Activated T-cell treated with anti-CD3 and anti-CD28 coated beads, Interleukin-2, amount 50 U/mL, for 48 hours (primary cell): Measurements from ENCODE around the gene PDE6A.
"Not testable (repeated sequence)": the region's sequence is repeated elsewhere in the genome, so short reads cannot be mapped to it uniquely, and the experiment has no call there.

ENCODE experiments used
- DNase-seq, 2 experiments: peaks; one replicate each; pipeline ENCODE4 v3.0.0-alpha.2; 2020

The PDE6A gene

GRCh38 chr5:149892594-149892993, 52.0 kb downstream of the PDE6A start:
- DNase-seq = no peak

DNA sequence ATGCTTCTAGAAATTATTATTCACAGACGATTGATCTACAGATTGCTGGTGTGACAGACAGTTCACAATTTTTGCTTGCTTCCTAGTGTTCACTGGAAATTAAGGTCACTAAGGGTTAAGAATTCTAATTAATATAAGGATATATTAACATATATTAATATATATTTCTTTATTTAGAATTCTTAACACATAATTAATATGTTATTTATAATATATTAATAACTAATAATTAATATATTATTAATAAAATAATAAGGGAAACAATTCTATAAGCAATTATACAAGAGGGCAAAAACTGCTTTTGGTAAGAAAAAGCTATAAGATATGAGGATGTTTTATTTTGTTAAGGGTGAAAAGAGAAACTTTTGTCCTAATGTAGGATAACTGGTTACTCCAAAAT, 56.3 kb downstream of the PDE6A start:
- DNase-seq = no peak

GRCh38 chr5:149887622-149888183, 56.9 kb downstream of the PDE6A start:
- no peak for DNase-seq

- no peak for DNase-seq
These were observed 57.7 kb downstream of the PDE6A start for GRCh38 chr5:149886692-149887470.

DNA sequence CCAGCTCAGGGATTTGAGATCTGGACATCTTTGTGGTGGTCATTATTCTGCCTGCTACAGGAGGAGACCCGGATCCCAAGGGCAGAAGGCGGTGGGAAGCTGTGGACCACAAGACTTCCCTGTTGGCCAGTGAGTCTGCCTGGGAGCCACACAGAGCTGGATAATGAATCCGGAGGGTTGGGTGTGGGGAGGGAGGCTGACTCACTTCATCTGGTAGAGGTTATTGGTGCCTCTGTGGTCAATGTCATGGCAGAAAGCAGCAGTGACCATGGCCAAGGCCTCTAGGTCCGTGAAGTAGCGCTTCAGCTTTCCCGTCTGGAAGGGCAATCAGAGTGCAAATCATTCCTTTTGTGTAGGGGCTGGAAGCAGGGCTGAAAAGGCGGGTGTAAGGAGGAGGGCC, 58.5 kb downstream of the PDE6A start:
- no peak for DNase-seq

- no peak for DNase-seq
These were observed 59.1 kb downstream of the PDE6A start for GRCh38 chr5:149885513-149885912.

- no peak for DNase-seq
These were observed 61.0 kb downstream of the PDE6A start for GRCh38 chr5:149883550-149883949.

DNA sequence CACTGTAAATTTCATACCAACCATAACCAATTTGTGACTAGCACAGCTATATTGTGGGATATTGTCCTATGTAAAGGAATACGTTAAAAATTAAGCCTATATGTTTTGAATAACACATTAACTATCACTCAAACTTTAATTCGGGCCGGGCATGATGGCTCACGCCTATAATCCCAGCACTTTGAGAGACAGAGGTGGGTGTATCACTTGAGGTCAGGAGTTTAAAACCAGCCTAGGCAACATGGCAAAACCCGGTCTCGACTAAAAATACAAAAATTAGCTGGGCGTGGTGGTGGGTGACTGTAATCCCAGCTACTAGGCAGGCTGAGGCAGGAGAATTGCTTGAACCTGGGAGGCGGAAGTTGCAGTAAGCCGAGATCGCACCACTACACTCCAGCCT, 62.0 kb downstream of the PDE6A start:
- DNase-seq = not testable (repeated sequence)

GRCh38 chr5:149881874-149882273, 62.7 kb downstream of the PDE6A start:
- no peak for DNase-seq

DNA sequence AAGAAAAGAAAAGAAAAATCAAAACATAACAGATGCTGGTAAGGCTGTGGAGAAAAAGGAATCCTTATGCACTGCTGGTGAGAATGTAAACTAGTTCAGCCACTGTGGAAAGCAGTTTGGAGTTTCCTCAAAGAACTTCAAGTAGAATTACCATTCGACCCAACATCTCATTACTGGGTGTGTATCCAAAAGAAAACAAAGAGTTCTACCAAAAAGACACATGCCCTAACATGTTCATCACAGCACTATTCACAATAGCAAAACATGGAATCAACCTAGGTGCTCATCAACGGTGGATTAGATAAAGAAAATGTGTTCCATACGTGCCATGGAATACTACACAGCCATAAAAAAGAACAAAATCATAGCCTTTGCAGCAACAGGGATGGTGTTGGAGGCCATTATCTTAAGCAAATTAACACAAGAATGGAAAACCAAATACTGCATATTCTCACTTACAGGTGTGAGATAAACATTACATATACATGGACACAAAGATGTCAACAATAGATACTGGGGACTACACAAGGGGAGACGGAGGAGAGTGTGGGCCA, 63.4 kb downstream of the PDE6A start:
- no peak for DNase-seq

- DNase-seq = not testable (repeated sequence)
These were observed 65.0 kb downstream of the PDE6A start for GRCh38 chr5:149879593-149879992.

DNA sequence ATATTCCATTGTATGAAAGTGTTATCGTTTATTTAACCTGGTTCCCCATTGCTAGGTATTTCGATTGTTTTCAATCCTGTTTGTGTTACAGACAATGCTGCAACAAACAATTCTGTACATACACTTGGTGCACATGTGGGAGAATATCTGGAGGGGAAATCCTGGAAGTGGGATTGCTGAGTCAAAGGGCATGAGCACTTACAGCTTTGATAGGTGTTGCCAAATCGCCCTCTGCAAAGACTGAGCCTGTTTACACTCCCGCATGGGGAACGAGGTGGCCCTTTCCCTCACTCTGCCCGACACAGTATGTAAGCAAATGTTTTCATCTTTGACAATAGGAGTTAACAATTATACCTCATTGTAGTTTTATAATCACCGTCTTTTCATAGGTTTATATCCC, 66.2 kb downstream of the PDE6A start:
- DNase-seq = no peak

GRCh38 chr5:149873896-149874295, 70.7 kb downstream of the PDE6A start:
- DNase-seq = no peak

DNA sequence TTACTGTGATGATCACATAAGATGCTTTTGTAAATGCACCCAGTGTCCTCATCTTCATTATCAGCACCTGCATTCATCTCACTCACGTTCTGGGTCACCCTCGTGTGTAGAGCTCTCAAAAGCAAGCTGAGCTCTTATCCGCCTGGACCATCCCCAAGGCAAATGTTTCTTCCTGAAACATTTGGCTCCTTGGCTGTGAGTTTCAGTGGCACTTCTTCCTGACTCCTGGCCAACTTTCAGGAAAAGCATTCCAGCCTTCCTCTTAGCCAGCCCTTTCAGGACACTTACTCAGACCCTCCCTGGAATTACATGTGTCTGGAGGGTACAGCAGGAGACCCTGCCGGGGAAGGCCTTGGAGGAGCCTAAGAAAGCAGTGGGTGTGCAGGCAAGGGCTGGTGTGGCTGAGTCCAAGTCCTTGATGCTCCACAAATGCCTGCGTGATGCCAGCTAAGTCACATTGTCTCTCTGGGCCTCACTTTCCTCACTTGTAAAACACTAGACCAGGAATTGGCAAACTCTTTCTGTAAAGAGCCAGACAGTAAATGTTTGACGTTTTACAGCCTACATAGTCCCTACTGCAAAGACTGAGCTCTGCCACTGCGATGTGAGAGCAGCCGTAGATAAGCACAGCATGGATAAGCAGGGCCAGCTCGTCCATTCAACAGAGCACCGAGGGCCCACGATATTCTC, 72.1 kb downstream of the PDE6A start:
- no peak for DNase-seq

GRCh38 chr5:149871471-149871870, 73.1 kb downstream of the PDE6A start:
- no peak for DNase-seq

- no peak for DNase-seq
These were observed 73.9 kb downstream of the PDE6A start for GRCh38 chr5:149870697-149871096.

- no peak for DNase-seq
These were observed 74.4 kb downstream of the PDE6A start for GRCh38 chr5:149870232-149870631.

DNA sequence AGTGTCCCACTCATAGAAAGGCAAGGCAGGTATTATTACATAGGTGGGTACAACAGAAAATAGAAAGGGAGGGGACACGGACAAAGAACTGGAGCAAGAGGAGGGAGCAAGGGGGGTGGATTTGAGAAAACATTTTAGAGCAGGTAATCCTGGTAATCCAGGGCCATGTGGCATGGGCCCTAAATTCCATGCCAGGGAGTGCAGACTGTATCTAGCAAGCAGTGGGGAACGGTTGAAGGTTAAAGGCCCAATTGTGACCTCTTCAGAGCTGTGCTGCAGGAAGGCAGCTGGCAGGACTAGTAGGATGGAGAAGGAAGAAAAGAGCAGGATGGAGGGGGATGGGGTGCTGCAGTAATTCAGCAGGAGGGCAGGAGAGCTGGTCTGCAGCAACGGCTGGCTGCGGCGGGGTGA, 75.2 kb downstream of the PDE6A start:
- no peak for DNase-seq

GRCh38 chr5:149865746-149866145, 78.8 kb downstream of the PDE6A start:
- no peak for DNase-seq

- no peak for DNase-seq
These were observed 80.8 kb downstream of the PDE6A start for GRCh38 chr5:149863830-149864229.

GRCh38 chr5:149863176-149863575, 81.4 kb downstream of the PDE6A start:
- no peak for DNase-seq

DNA sequence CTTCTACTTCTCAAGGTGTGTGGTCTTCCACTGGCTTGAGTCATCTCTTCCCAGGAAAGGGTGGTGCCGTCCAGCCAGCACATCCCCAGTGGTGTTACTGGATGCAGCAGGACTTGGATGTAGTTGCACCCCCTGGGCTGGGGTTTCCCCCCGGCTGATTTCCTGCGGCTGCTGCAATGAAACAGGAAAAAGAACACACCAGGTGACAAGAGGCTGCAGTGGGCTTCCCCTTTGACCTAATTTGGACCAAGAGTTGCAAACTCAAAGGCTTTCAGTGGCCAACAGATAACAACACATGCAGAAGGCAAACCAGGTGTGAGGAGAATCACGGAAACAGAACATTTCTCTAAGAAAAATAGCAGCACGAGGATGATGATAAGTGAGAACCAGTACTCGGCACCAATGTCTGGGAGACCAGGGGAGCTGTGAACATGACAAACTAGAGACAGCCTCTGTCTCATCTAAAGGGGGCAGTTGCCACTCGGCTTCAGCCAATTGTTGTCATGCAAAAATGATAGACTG, 83.7 kb downstream of the PDE6A start:
- peak; percentile 34 to 37 for DNase-seq

DNA sequence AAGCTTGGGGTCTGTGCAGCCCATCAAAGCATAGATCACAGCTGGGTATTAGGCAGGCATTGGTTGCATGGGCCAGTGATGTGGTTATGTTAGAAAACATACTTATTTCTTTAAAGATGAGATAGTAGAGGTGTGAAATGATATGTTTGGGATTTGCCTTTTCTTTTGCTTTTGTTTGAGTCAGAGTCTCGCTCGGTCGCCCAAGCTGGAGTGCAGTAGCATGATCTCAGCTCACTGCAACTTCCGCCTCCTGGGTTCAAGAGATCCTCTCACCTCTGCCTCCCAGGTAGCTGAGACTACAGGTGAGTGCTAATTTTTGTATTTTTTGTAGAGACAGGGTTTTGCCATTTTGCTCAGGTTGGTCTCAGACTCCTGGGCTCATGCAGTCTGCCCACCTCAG, 84.8 kb downstream of the PDE6A start:
- DNase-seq = no peak

- DNase-seq = not testable (repeated sequence)
These were observed 86.1 kb downstream of the PDE6A start for GRCh38 chr5:149858481-149858880.
